ENCODE data around the gene ACACA.
"Not testable (repeated sequence)": the region's sequence is repeated elsewhere in the genome, so short reads cannot be mapped to it uniquely, and the experiment has no call there.

The ACACA gene

GRCh38 chr17:37167756-37168155, 238.9 kb downstream of the ACACA start:
- DNase-seq, result no peak

GRCh38 chr17:37164057-37164456, 242.6 kb downstream of the ACACA start:
- no peak for DNase-seq

GRCh38 chr17:37162800-37163199, 243.8 kb downstream of the ACACA start:
- DNase-seq, result no peak

- DNase-seq, result no peak
Measured at GRCh38 chr17:37160944-37161343, 245.7 kb downstream of the ACACA start.

GRCh38 chr17:37158290-37158689, 248.3 kb downstream of the ACACA start:
- no peak for DNase-seq

- DNase-seq, result no peak
Measured at GRCh38 chr17:37148156-37148555, 258.5 kb downstream of the ACACA start.

- no peak for DNase-seq
Measured at GRCh38 chr17:37147301-37147812, 259.3 kb downstream of the ACACA start.

GRCh38 chr17:37146086-37147064, 260.3 kb downstream of the ACACA start:
- no peak for DNase-seq

- DNase-seq, result no peak
Measured at GRCh38 chr17:37144075-37144701, 262.4 kb downstream of the ACACA start.

GRCh38 chr17:37143558-37143957, 263.1 kb downstream of the ACACA start:
- not testable (repeated sequence) for DNase-seq

- peak in 1 of 2 experiments; percentile 65 for DNase-seq
Measured at GRCh38 chr17:37142294-37142896, 264.2 kb downstream of the ACACA start.

- no peak for DNase-seq
Measured at GRCh38 chr17:37138571-37139120, 268.0 kb downstream of the ACACA start.

GRCh38 chr17:37137906-37138514, 268.6 kb downstream of the ACACA start:
- no peak for DNase-seq

- DNase-seq, result no peak
Measured at GRCh38 chr17:37137070-37137610, 269.5 kb downstream of the ACACA start.

GRCh38 chr17:37135576-37135975, 271.1 kb downstream of the ACACA start:
- no peak for DNase-seq

- DNase-seq, result no peak
Measured at GRCh38 chr17:37134050-37134449, 272.6 kb downstream of the ACACA start.

GRCh38 chr17:37133136-37133535, 273.5 kb downstream of the ACACA start:
- DNase-seq, result no peak

- no peak for DNase-seq
Measured at GRCh38 chr17:37131669-37132611, 274.7 kb downstream of the ACACA start.

- DNase-seq, result no peak
Measured at GRCh38 chr17:37130984-37131446, 275.6 kb downstream of the ACACA start.

- DNase-seq, result peak in 1 of 2 experiments; percentile 84
Measured at GRCh38 chr17:37124821-37125173, 281.8 kb downstream of the ACACA start.

Measured in NCI-H524 (cell line).